HEK293T (cell line): ENCODE data around the gene SAA4.

Experiments used
- CTCF ChIA-PET: fragments of 350-600 bp; formaldehyde crosslinking; extraction: SDS; loops from one replicate; lab custom pipeline; 2021; ENCODE audit warnings: antibody characterized with exemption, inconsistent platforms; lab: Yijun Ruan, JAX
- POLR2A ChIA-PET: fragments of 350-600 bp; formaldehyde crosslinking; extraction: SDS; loops from one replicate; lab custom pipeline; 2020; ENCODE audit warnings: antibody characterized with exemption, inconsistent platforms; lab: Yijun Ruan, JAX
- DNase-seq: peaks from one replicate; pipeline ENCODE4 v3.0.0; 2012; ENCODE audit warnings: mixed read lengths; ENCODE audit errors: extremely low spot score
- ARNT ChIP-seq: fragments of 450-650 bp; IDR thresholded peaks from 2 replicates; pipeline ENCODE4 v1.6.1; 2017; ENCODE audit warnings: mild to moderate bottlenecking
- BHLHE40 ChIP-seq: fragments of 450-650 bp; IDR thresholded peaks from 2 replicates; pipeline ENCODE4 v1.6.1; 2016; ENCODE audit warnings: mild to moderate bottlenecking, moderate library complexity, borderline replicate concordance
- CTBP1 ChIP-seq: fragments of 450-650 bp; IDR thresholded peaks from 2 replicates; pipeline ENCODE4 v1.6.1; 2016; ENCODE audit warnings: borderline replicate concordance
- ELF4 ChIP-seq: fragments of 450-650 bp; IDR thresholded peaks from 2 replicates; pipeline ENCODE4 v1.6.1; 2017; ENCODE audit warnings: antibody characterized with exemption
- FOXA1 ChIP-seq: fragments of 450-650 bp; IDR thresholded peaks from 2 replicates; pipeline ENCODE4 v1.6.1; 2016; ENCODE audit warnings: mild to moderate bottlenecking
- FOXK2 ChIP-seq: fragments of 450-650 bp; IDR thresholded peaks from 2 replicates; pipeline ENCODE4 v1.6.1; 2016; ENCODE audit warnings: mild to moderate bottlenecking
- FOXM1 ChIP-seq: fragments of 450-650 bp; IDR thresholded peaks from 2 replicates; pipeline ENCODE4 v1.6.1; 2017; ENCODE audit warnings: mild to moderate bottlenecking, borderline replicate concordance
- HDGF ChIP-seq: fragments of 450-650 bp; IDR thresholded peaks from 2 replicates; pipeline ENCODE4 v1.6.1; 2017; ENCODE audit warnings: antibody characterized with exemption, borderline replicate concordance
- L3MBTL2 ChIP-seq: fragments of 450-650 bp; conservative IDR thresholded peaks from 2 replicates; pipeline ENCODE4 v1.6.1; 2016; ENCODE audit warnings: mild to moderate bottlenecking
- LEF1 ChIP-seq: fragments of 450-650 bp; IDR thresholded peaks from 2 replicates; pipeline ENCODE4 v1.6.1; 2017; ENCODE audit warnings: mild to moderate bottlenecking, borderline replicate concordance
- NFRKB ChIP-seq: fragments of 450-650 bp; IDR thresholded peaks from 2 replicates; pipeline ENCODE4 v1.6.1; 2016; ENCODE audit warnings: mild to moderate bottlenecking, moderate library complexity
- PKNOX1 ChIP-seq: fragments of 450-650 bp; IDR thresholded peaks from 2 replicates; pipeline ENCODE4 v1.6.1; 2016
- SP1 ChIP-seq: fragments of 450-650 bp; IDR thresholded peaks from 2 replicates; pipeline ENCODE4 v1.6.1; 2017
- SUZ12 ChIP-seq: fragments of 450-650 bp; IDR thresholded peaks from 2 replicates; pipeline ENCODE4 v1.6.1; 2016; ENCODE audit warnings: mild to moderate bottlenecking
- TARDBP ChIP-seq: fragments of 450-650 bp; IDR thresholded peaks from 2 replicates; pipeline ENCODE4 v1.6.1; 2016
- ZNF384 ChIP-seq: fragments of 450-650 bp; IDR thresholded peaks from 2 replicates; pipeline ENCODE4 v1.6.1; 2016

Gene SAA4

GRCh38 chr11:18225913-18226312, 10.7 kb downstream of the SAA4 start:
- no peak for DNase-seq
- no peak for TF ChIP-seq ZNF384
- no peak for TF ChIP-seq FOXK2
- TF ChIP-seq L3MBTL2 = no peak
- no peak for TF ChIP-seq CTBP1
- TF ChIP-seq SUZ12 = no peak
- TF ChIP-seq LEF1 = no peak
- TF ChIP-seq FOXM1 = no peak
- TF ChIP-seq SP1 = no peak
- TF ChIP-seq HDGF = no peak
- no peak for TF ChIP-seq TARDBP
- no peak for TF ChIP-seq NFRKB
- TF ChIP-seq ARNT = no peak
- TF ChIP-seq PKNOX1 = no peak
- TF ChIP-seq BHLHE40 = no peak
- ChIA-PET POLR2A (no interaction called here), CTCF (no interaction called here)

- ChIA-PET CTCF (no interaction called here), POLR2A (no interaction called here)
- DNase-seq = no peak
- TF ChIP-seq ARNT (no peak), ZNF384 (no peak), SUZ12 (no peak), FOXM1 (no peak), HDGF (no peak), CTBP1 (no peak), TARDBP (no peak), ELF4 (no peak), NFRKB (no peak), PKNOX1 (no peak), FOXA1 (no peak), SP1 (no peak), LEF1 (no peak), FOXK2 (no peak), L3MBTL2 (no peak), BHLHE40 (no peak)
These were observed 12.8 kb downstream of the SAA4 start for GRCh38 chr11:18223591-18224387.

GRCh38 chr11:18222814-18223421, 13.7 kb downstream of the SAA4 start:
- DNase-seq = no peak
- ChIA-PET POLR2A (no interaction called here), CTCF (no interaction called here)
- TF ChIP-seq CTBP1 (no peak), ELF4 (no peak), ZNF384 (no peak), LEF1 (no peak), FOXK2 (no peak), FOXA1 (no peak)

GRCh38 chr11:18221274-18221876, 15.2 kb downstream of the SAA4 start:
- DNase-seq = no peak
- CTCF ChIA-PET = no interaction called here
- TF ChIP-seq ZNF384 (no peak), FOXM1 (no peak), FOXA1 (no peak), LEF1 (no peak), SP1 (no peak), BHLHE40 (no peak), HDGF (no peak), CTBP1 (no peak), L3MBTL2 (no peak), SUZ12 (no peak), FOXK2 (no peak), TARDBP (no peak), ARNT (no peak), PKNOX1 (no peak), ELF4 (no peak), NFRKB (no peak)
- POLR2A ChIA-PET = no interaction called here

- CTCF ChIA-PET = no interaction called here
These were observed 27.5 kb downstream of the SAA4 start for GRCh38 chr11:18209058-18209457.

GRCh38 chr11:18204771-18205170, 31.8 kb downstream of the SAA4 start:
- DNase-seq = no peak
- ChIA-PET POLR2A (no interaction called here), CTCF (interaction anchor here (0.9 to 2.0 kb wide), 4 partner anchors 10 to 89 kb away, joined by 3 to 19 read pairs (median 6); no protein-coding TSS in a partner anchor)
- TF ChIP-seq BHLHE40 = no peak

More at GRCh38 chr11:18209058-18209457, 27.5 kb downstream of the SAA4 start:
- POLR2A ChIA-PET = no interaction called here
- TF ChIP-seq FOXA1 = no peak
- no peak for TF ChIP-seq FOXK2
- no peak for TF ChIP-seq LEF1
- DNase-seq = no peak
